GM23338 (cell line): ENCODE results near the gene ZNF774. TPM values are rescaled to one million over a fixed set of nuclear protein-coding genes. Genes with fewer than 3 reads are reported as not detected.

Experiments
- ATAC-seq: fragments of 200-7000 bp; cut with Tn5 transposase; 3 replicates; pipeline ENCODE4 v1.9.1; 2020
- DNase-seq: peaks from one replicate; pipeline ENCODE4 v3.0.0-alpha.2; 2015; ENCODE audit warnings: low spot score
- H2AFZ ChIP-seq: fragments of 200-600 bp; sonication (generic); 2 replicates; pipeline ENCODE4 v1.8.0; 2016; ENCODE audit warnings: antibody characterized with exemption, mild to moderate bottlenecking, moderate library complexity
- H3F3A ChIP-seq: fragments of 200-600 bp; sonication (generic); replicated peaks from 2 replicates; pipeline ENCODE4 v1.8.0; 2017; ENCODE audit warnings: antibody characterized with exemption, mixed run types, low read depth
- H3K27ac ChIP-seq: fragments of 200-600 bp; sonication (generic); 2 replicates; pipeline ENCODE4 v1.6.1; 2016; ENCODE audit warnings: low read depth
- H3K27me3 ChIP-seq: fragments of 200-600 bp; sonication (generic); 2 replicates; pipeline ENCODE4 v1.8.0; 2016; ENCODE audit warnings: mild to moderate bottlenecking, mixed run types, moderate library complexity; ENCODE audit not compliant: insufficient read depth
- H3K36me3 ChIP-seq: fragments of 200-600 bp; sonication (generic); 2 replicates; pipeline ENCODE4 v1.8.0; 2016; ENCODE audit warnings: mild to moderate bottlenecking; ENCODE audit not compliant: insufficient read depth
- H3K4me1 ChIP-seq: fragments of 200-600 bp; sonication (generic); 2 replicates; pipeline ENCODE4 v1.8.0; 2016; ENCODE audit warnings: mild to moderate bottlenecking, moderate library complexity; ENCODE audit not compliant: insufficient read depth
- H3K4me2 ChIP-seq: fragments of 200-600 bp; sonication (generic); 2 replicates; pipeline ENCODE4 v1.7.1; 2017; ENCODE audit warnings: mixed run types
- H3K4me3 ChIP-seq: fragments of 200-600 bp; sonication (generic); 2 replicates; pipeline ENCODE4 v1.6.1; 2016; ENCODE audit warnings: mixed run types
- H3K79me2 ChIP-seq: fragments of 200-600 bp; sonication (generic); replicated peaks from 2 replicates; pipeline ENCODE4 v1.8.0; 2017; ENCODE audit warnings: mild to moderate bottlenecking; ENCODE audit not compliant: insufficient read depth
- H3K9me2 ChIP-seq: fragments of 200-600 bp; sonication (generic); 2 replicates; pipeline ENCODE4 v1.8.0; 2017; ENCODE audit not compliant: insufficient read depth
- H4K20me1 ChIP-seq: fragments of 200-600 bp; sonication (generic); replicated peaks from 2 replicates; pipeline ENCODE4 v1.8.0; 2017; ENCODE audit warnings: mild to moderate bottlenecking; ENCODE audit not compliant: insufficient read depth
- H3K27ac Mint-ChIP-seq: 2 replicates; pipeline ENCODE4 v1.8.0; 2020; ENCODE audit warnings: inconsistent platforms, mild to moderate bottlenecking, moderate library complexity, mixed read lengths
- H3K27me3 Mint-ChIP-seq: 3 replicates; pipeline ENCODE4 v1.8.0; 2022; ENCODE audit warnings: low read depth, mild to moderate bottlenecking, moderate library complexity, mixed read lengths, inconsistent platforms; ENCODE audit not compliant: insufficient read depth, poor library complexity
- H3K36me3 Mint-ChIP-seq: 3 replicates; pipeline ENCODE4 v1.8.0; 2021; ENCODE audit warnings: low read depth, mild to moderate bottlenecking, inconsistent platforms, moderate library complexity, mixed read lengths
- H3K4me1 Mint-ChIP-seq: 3 replicates; pipeline ENCODE4 v1.8.0; 2020; ENCODE audit warnings: mild to moderate bottlenecking, inconsistent platforms, mixed read lengths
- H3K4me3 Mint-ChIP-seq: 3 replicates; pipeline ENCODE4 v1.8.0; 2021; ENCODE audit warnings: moderate library complexity, mild to moderate bottlenecking, inconsistent platforms, mixed read lengths
- H3K9me3 Mint-ChIP-seq: 3 replicates; pipeline ENCODE4 v1.8.0; 2020; ENCODE audit warnings: moderate library complexity, mild to moderate bottlenecking, inconsistent platforms, mixed read lengths
- CREB1 ChIP-seq: fragments of 250-450 bp; sonication (Bioruptor Pico); IDR thresholded peaks from 2 replicates; pipeline ENCODE4 v1.5.0; 2020; ENCODE audit warnings: low read depth, mild to moderate bottlenecking, moderate library complexity
- EZH2 ChIP-seq: fragments of 200-600 bp; sonication (generic); IDR thresholded peaks from one replicate; pipeline ENCODE4 v1.8.0; 2017; ENCODE audit warnings: antibody characterized with exemption, mild to moderate bottlenecking, low read depth; ENCODE audit not compliant: unreplicated experiment
- EZH2phosphoT487 ChIP-seq: fragments of 200-600 bp; sonication (generic); IDR thresholded peaks from one replicate; pipeline ENCODE4 v1.8.1; 2018; ENCODE audit warnings: antibody characterized with exemption; ENCODE audit not compliant: unreplicated experiment
- JUNB ChIP-seq: IDR thresholded peaks from one replicate; pipeline ENCODE4 v1.6.1; 2016; ENCODE audit warnings: antibody characterized with exemption; ENCODE audit not compliant: unreplicated experiment
- NANOG ChIP-seq: IDR thresholded peaks from 2 replicates; pipeline ENCODE4 v1.6.1; 2016; ENCODE audit warnings: antibody characterized with exemption, borderline replicate concordance
- POLR2AphosphoS5 ChIP-seq: IDR thresholded peaks from 2 replicates; pipeline ENCODE4 v1.6.1; 2016; ENCODE audit warnings: antibody characterized with exemption, low read depth
- STAT1 ChIP-seq: IDR thresholded peaks from one replicate; pipeline ENCODE4 v1.6.1; 2016; ENCODE audit warnings: antibody characterized with exemption; ENCODE audit not compliant: unreplicated experiment
- ZNF114 ChIP-seq: fragments of 250-450 bp; sonication (Bioruptor Pico); IDR thresholded peaks from 2 replicates; pipeline ENCODE4 v1.5.0; 2020; ENCODE audit warnings: mild to moderate bottlenecking, moderate library complexity
- polyA plus RNA-seq: library from polyadenylated mRNA; unstranded; fragments of >200 nt; fragmentation: Nextera tagmentation; extraction: Ambion mirVana; gene quantifications from 2 replicates; pipeline ENCODE4 v1.2.1, GENCODE V29; 2016
- total RNA-seq: library from RNA; depleted of rRNA; stranded (reverse); fragments of >200 nt; shearing (Covaris generic); gene quantifications from 2 replicates; pipeline ENCODE4 v1.2.3, GENCODE V29; 2014
- TF ChIP-seq, protein P1 (sequence below): IDR thresholded peaks from one replicate; pipeline ENCODE4 v1.6.1; 2018; ENCODE audit warnings: antibody characterized with exemption; ENCODE audit not compliant: unreplicated experiment
- TF ChIP-seq, protein P2 (sequence below), 2 experiments: fragments of 200-600 bp in 1 of 2; sonication (generic) in 1 of 2; conservative IDR thresholded peaks; 2 replicates each; pipeline versions ENCODE4 v1.5.1 to v1.6.1; 2016 to 2017; ENCODE audit warnings: antibody characterized with exemption in 2 of 2, low read depth in 2 of 2, mild to moderate bottlenecking in 2 of 2, moderate library complexity in 1 of 2
- TF ChIP-seq, protein P3 (sequence below): fragments of 250-450 bp; sonication (Bioruptor Pico); IDR thresholded peaks from 2 replicates; pipeline ENCODE4 v1.5.0; 2020; ENCODE audit warnings: mild to moderate bottlenecking, moderate library complexity
- TF ChIP-seq, protein P4 (sequence below): IDR thresholded peaks from 2 replicates; pipeline ENCODE4 v1.6.1; 2016; ENCODE audit warnings: antibody characterized with exemption

Gene ZNF774
- total and polyA plus RNA-seq, 2 experiments from 2014 or later, result 0.45 to 1.8 TPM

GRCh38 chr15:90336705-90337141 is 15.4 kb upstream of the ZNF774 start:
- no peaks in the 10 kb centered on the region for H3K4me1 ChIP-seq
- H3K27ac ChIP-seq, result no peak overlapping the region
- ATAC-seq (no peak), DNase-seq (no peak)
- no peaks in the 10 kb centered on the region for H3K36me3 ChIP-seq
- Mint-ChIP-seq H3K4me1 (no peaks in the 10 kb centered on the region; the same call in 2 of the 3 replicates), H3K36me3 (no peaks in the 10 kb centered on the region), H3K27ac (no peak overlapping the region), H3K27me3 (peaks cover 4% of the 10 kb centered on the region), H3K9me3 (no peaks in the 10 kb centered on the region), H3K4me3 (no peak overlapping the region)
- H3K9me2 ChIP-seq, result no peaks in the 10 kb centered on the region
- H3K27me3 ChIP-seq, result no peaks in the 10 kb centered on the region
- no peaks in the 10 kb centered on the region for H3K79me2 ChIP-seq
- no peaks in the 10 kb centered on the region for H3F3A ChIP-seq
- H2AFZ ChIP-seq, result no peak overlapping the region; the same call in 1 of the 2 replicates
- TF ChIP-seq, protein P1, sequence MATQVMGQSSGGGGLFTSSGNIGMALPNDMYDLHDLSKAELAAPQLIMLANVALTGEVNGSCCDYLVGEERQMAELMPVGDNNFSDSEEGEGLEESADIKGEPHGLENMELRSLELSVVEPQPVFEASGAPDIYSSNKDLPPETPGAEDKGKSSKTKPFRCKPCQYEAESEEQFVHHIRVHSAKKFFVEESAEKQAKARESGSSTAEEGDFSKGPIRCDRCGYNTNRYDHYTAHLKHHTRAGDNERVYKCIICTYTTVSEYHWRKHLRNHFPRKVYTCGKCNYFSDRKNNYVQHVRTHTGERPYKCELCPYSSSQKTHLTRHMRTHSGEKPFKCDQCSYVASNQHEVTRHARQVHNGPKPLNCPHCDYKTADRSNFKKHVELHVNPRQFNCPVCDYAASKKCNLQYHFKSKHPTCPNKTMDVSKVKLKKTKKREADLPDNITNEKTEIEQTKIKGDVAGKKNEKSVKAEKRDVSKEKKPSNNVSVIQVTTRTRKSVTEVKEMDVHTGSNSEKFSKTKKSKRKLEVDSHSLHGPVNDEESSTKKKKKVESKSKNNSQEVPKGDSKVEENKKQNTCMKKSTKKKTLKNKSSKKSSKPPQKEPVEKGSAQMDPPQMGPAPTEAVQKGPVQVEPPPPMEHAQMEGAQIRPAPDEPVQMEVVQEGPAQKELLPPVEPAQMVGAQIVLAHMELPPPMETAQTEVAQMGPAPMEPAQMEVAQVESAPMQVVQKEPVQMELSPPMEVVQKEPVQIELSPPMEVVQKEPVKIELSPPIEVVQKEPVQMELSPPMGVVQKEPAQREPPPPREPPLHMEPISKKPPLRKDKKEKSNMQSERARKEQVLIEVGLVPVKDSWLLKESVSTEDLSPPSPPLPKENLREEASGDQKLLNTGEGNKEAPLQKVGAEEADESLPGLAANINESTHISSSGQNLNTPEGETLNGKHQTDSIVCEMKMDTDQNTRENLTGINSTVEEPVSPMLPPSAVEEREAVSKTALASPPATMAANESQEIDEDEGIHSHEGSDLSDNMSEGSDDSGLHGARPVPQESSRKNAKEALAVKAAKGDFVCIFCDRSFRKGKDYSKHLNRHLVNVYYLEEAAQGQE, result no peak
- no peak for TF ChIP-seq ZNF114
- no peak for TF ChIP-seq JUNB
- TF ChIP-seq EZH2, result no peak
- TF ChIP-seq STAT1, result no peak
- no peak for TF ChIP-seq POLR2AphosphoS5
- TF ChIP-seq CREB1 (CRISPR knock-in tag), result no peak
- TF ChIP-seq, protein P2, sequence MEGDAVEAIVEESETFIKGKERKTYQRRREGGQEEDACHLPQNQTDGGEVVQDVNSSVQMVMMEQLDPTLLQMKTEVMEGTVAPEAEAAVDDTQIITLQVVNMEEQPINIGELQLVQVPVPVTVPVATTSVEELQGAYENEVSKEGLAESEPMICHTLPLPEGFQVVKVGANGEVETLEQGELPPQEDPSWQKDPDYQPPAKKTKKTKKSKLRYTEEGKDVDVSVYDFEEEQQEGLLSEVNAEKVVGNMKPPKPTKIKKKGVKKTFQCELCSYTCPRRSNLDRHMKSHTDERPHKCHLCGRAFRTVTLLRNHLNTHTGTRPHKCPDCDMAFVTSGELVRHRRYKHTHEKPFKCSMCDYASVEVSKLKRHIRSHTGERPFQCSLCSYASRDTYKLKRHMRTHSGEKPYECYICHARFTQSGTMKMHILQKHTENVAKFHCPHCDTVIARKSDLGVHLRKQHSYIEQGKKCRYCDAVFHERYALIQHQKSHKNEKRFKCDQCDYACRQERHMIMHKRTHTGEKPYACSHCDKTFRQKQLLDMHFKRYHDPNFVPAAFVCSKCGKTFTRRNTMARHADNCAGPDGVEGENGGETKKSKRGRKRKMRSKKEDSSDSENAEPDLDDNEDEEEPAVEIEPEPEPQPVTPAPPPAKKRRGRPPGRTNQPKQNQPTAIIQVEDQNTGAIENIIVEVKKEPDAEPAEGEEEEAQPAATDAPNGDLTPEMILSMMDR (conservative IDR thresholded peaks at IDR 0.05; ENCODE audit: low read depth in 2 of 2), result no peak
- TF ChIP-seq, protein P3, sequence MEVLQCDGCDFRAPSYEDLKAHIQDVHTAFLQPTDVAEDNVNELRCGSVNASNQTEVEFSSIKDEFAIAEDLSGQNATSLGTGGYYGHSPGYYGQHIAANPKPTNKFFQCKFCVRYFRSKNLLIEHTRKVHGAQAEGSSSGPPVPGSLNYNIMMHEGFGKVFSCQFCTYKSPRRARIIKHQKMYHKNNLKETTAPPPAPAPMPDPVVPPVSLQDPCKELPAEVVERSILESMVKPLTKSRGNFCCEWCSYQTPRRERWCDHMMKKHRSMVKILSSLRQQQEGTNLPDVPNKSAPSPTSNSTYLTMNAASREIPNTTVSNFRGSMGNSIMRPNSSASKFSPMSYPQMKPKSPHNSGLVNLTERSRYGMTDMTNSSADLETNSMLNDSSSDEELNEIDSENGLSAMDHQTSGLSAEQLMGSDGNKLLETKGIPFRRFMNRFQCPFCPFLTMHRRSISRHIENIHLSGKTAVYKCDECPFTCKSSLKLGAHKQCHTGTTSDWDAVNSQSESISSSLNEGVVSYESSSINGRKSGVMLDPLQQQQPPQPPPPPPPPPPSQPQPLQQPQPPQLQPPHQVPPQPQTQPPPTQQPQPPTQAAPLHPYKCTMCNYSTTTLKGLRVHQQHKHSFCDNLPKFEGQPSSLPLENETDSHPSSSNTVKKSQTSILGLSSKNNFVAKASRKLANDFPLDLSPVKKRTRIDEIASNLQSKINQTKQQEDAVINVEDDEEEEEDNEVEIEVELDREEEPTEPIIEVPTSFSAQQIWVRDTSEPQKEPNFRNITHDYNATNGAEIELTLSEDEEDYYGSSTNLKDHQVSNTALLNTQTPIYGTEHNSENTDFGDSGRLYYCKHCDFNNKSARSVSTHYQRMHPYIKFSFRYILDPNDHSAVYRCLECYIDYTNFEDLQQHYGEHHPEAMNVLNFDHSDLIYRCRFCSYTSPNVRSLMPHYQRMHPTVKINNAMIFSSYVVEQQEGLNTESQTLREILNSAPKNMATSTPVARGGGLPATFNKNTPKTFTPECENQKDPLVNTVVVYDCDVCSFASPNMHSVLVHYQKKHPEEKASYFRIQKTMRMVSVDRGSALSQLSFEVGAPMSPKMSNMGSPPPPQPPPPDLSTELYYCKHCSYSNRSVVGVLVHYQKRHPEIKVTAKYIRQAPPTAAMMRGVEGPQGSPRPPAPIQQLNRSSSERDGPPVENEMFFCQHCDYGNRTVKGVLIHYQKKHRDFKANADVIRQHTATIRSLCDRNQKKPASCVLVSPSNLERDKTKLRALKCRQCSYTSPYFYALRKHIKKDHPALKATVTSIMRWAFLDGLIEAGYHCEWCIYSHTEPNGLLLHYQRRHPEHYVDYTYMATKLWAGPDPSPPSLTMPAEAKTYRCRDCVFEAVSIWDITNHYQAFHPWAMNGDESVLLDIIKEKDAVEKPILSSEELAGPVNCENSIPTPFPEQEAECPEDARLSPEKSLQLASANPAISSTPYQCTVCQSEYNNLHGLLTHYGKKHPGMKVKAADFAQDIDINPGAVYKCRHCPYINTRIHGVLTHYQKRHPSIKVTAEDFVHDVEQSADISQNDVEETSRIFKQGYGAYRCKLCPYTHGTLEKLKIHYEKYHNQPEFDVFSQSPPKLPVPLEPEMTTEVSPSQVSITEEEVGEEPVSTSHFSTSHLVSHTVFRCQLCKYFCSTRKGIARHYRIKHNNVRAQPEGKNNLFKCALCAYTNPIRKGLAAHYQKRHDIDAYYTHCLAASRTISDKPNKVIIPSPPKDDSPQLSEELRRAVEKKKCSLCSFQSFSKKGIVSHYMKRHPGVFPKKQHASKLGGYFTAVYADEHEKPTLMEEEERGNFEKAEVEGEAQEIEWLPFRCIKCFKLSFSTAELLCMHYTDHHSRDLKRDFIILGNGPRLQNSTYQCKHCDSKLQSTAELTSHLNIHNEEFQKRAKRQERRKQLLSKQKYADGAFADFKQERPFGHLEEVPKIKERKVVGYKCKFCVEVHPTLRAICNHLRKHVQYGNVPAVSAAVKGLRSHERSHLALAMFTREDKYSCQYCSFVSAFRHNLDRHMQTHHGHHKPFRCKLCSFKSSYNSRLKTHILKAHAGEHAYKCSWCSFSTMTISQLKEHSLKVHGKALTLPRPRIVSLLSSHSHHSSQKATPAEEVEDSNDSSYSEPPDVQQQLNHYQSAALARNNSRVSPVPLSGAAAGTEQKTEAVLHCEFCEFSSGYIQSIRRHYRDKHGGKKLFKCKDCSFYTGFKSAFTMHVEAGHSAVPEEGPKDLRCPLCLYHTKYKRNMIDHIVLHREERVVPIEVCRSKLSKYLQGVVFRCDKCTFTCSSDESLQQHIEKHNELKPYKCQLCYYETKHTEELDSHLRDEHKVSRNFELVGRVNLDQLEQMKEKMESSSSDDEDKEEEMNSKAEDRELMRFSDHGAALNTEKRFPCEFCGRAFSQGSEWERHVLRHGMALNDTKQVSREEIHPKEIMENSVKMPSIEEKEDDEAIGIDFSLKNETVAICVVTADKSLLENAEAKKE (CRISPR knock-in tag), result no peak
- TF ChIP-seq, protein P4, sequence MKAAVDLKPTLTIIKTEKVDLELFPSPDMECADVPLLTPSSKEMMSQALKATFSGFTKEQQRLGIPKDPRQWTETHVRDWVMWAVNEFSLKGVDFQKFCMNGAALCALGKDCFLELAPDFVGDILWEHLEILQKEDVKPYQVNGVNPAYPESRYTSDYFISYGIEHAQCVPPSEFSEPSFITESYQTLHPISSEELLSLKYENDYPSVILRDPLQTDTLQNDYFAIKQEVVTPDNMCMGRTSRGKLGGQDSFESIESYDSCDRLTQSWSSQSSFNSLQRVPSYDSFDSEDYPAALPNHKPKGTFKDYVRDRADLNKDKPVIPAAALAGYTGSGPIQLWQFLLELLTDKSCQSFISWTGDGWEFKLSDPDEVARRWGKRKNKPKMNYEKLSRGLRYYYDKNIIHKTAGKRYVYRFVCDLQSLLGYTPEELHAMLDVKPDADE, result no peak
- TF ChIP-seq EZH2phosphoT487, result no peak
- TF ChIP-seq NANOG, result no peak
- no peak overlapping the region for H3K4me3 ChIP-seq
- no peaks in the 10 kb centered on the region for H4K20me1 ChIP-seq
- H3K4me2 ChIP-seq, result no peak overlapping the region
